ENCODE data around the gene C12orf50. TPM values are rescaled to one million over a fixed set of nuclear protein-coding genes. Genes with fewer than 3 reads are reported as not detected.

The C12orf50 gene
- total and polyA plus RNA-seq, 2 of the 8 experiments (the other 6 are each of a cell fraction or from before 2014, with no cell fraction given) = not detected

DNA sequence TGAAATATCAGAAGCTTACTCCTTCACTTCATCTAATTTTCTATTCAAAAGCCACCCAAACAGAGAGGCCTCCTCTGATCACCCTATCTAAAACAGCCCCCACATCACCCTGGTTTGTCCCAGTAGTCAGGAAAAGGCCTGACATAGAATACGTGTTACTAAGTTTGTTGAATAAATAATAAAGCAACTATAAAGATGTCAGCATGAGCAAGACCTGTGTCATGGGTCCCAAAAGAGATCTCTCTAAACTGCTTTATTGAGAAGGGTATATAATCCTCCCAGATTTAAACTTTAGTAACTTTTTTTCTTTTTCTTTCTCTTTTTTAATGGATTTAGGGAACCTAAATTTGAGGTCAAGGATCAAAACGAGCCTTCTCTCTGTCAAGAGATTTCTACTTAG is 27.4 kb upstream of the C12orf50 start (continued):
- no peak for TF ChIP-seq HDAC2 (IDR thresholded peaks at IDR 0.05; ENCODE audit: borderline replicate concordance in 1 of 2, low read depth in 2 of 2, low read length in 2 of 2)
- TF ChIP-seq RBBP5 (IDR thresholded peaks at IDR 0.05; ENCODE audit: borderline replicate concordance, low read depth, low read length) = no peak
- no peak for TF ChIP-seq CHD1 (IDR thresholded peaks at IDR 0.05; ENCODE audit: low read depth, low read length)

All from H1 (cell line).